Fibroblast of pulmonary artery (primary cell): ENCODE data around the gene GPR143.
"Not testable (repeated sequence)": the region's sequence is repeated elsewhere in the genome, so short reads cannot be mapped to it uniquely, and the experiment has no call there.

Source experiments
- DNase-seq: peaks from one replicate; pipeline ENCODE4 v3.0.0-alpha.2; 2010; ENCODE audit warnings: low read depth
- H3K4me3 ChIP-seq: replicated peaks from 2 replicates; pipeline ENCODE4 v1.5.1; 2011; ENCODE audit warnings: low read depth, mild to moderate bottlenecking, control low read depth, low read length, moderate library complexity
- TF ChIP-seq, protein P1 (sequence below): IDR thresholded peaks from 2 replicates; pipeline ENCODE4 v1.5.1; 2011; ENCODE audit warnings: mild to moderate bottlenecking, control low read depth, low read length, inconsistent platforms; ENCODE audit errors: missing control alignments

GPR143 gene

DNA sequence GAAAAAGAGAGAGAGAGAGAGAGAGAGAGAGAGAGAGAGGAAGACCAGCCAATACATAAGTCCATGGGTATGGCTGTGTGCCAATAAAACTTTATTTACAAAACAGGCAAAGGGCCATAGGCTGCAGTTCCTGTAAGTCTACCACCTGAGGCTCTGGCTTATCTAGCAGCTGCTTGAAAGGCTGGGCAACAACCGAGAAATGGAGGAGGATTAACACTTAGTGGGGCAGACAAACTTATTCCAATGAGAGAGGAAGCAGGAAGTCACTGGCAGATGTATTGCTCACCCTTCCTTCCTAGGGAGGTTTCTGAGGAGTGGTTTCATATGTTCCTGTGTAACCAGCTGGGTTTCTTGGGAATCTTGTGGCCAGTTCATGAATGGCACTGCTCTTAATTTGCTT is 4.7 kb upstream of the GPR143 start:
- TF ChIP-seq, protein P1, sequence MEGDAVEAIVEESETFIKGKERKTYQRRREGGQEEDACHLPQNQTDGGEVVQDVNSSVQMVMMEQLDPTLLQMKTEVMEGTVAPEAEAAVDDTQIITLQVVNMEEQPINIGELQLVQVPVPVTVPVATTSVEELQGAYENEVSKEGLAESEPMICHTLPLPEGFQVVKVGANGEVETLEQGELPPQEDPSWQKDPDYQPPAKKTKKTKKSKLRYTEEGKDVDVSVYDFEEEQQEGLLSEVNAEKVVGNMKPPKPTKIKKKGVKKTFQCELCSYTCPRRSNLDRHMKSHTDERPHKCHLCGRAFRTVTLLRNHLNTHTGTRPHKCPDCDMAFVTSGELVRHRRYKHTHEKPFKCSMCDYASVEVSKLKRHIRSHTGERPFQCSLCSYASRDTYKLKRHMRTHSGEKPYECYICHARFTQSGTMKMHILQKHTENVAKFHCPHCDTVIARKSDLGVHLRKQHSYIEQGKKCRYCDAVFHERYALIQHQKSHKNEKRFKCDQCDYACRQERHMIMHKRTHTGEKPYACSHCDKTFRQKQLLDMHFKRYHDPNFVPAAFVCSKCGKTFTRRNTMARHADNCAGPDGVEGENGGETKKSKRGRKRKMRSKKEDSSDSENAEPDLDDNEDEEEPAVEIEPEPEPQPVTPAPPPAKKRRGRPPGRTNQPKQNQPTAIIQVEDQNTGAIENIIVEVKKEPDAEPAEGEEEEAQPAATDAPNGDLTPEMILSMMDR: no peak
- H3K4me3 ChIP-seq: no peak overlapping the region
- peak; percentile 61 for DNase-seq

DNA sequence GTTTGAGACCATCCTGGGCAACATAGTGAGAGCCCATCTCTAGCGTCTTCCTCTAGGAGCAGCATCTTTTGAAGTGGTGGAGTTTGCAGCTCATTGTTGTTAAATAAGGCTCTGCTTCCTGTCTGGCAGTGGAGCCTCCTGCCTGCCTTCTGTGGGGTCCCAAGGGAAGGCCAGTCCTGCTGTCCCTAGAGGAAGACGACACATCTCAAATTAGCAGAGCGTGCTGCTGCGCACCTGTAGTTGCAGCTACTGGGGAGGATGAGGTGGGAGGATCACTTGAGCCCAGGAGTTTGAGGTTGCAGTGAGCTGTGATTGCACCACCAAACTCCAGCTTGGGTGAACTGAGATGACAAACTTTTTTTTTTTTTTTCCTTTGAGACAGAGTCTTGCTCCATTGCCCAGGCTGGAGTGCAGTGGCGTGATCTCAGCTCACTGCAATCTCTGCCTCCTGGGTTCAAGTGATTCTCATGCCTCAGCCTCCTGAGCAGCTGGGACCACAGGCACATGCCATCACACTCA is 2.7 kb upstream of the GPR143 start:
- DNase-seq, H3K4me3 ChIP-seq: not testable (repeated sequence)

- peak; percentile 26 for DNase-seq
- H3K4me3 ChIP-seq: no peak overlapping the region
Measured at GRCh38 chrX:9767375-9767774, 1.7 kb upstream of the GPR143 start.

GRCh38 chrX:9765072-9765736 is 443 bp downstream of the GPR143 start:
- no peak overlapping the region for H3K4me3 ChIP-seq
- TF ChIP-seq, protein P1: no peak
- DNase-seq: no peak

More at GRCh38 chrX:9767375-9767774, 1.7 kb upstream of the GPR143 start:
- TF ChIP-seq, protein P1: no peak

DNA sequence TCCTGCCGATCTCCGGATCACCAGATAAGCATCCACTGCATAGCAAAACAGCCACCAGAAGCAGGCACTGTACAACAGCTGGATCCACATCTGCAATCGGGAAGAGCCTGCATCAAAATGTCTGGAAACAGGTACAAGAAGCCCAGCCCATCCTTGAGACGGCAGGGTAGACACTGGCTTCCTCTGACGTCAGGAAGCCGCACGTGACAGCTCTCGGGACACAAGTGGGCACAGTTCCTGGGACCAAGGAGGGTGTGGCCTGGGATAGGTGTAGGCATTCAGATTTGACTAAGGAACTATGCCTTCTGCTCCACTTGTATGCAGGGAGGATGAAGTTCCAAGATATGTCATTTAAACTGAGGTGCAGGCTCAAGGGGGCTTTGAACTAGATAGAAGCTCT is 6.3 kb downstream of the GPR143 start:
- no peak for DNase-seq
- H3K4me3 ChIP-seq: no peak overlapping the region
- TF ChIP-seq, protein P1: no peak

DNA sequence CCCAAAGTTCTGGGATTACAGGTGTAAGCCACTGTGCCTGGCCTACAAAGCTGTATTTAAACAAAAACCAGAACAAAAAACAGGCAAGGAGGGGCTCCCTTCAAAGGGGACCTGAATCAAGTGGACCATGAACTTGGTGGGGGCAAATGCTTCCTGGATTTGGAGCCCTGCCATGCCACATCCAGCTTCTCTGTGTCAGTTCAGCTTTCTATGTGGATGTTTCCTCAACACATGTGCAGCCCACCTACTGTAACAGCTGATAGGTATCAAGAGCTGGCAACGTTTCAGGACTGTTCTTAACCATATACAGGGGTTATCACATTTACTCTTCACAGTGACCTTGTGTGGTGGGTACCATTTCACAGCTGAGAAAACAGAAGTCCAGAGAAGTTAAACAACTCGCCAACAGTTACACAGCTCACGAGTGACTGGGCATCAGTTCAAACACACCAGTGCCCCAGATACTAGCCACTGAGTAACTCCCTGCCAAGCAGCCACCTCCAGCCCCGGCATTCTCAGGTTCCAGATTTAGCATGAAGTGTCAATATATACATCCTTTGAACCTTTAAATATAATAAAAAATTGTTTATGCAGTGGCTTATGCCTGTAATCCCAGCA is 7.5 kb downstream of the GPR143 start:
- no peak overlapping the region for H3K4me3 ChIP-seq
- no peak for DNase-seq
- TF ChIP-seq, protein P1: no peak

DNA sequence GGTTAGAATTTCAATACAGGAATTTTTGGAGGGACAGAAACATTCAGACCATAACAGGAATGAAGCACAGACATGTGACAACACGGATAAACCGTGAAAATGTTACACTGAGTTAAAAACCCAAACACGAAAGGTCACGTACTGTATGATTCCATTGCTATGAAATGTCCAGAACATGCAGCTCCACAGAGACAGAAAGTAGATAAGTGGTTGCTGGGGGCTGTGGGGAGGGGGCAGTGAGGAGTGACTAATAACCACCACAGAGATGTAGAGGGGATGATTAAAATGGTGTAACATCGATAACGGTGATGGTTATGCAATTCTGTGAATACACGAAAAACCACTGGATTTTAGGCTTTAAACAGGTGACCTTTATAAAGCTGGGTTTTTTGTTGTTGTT is 8.3 kb downstream of the GPR143 start:
- H3K4me3 ChIP-seq: no peak overlapping the region
- TF ChIP-seq, protein P1: no peak
- DNase-seq: no peak
